HG03432 (cell line): Measurements from ENCODE around the gene KCNE4.
A peak's percentile ranks its signal among the peaks of the same experiment; 100 is the strongest.

Experiments used
- ATAC-seq: cut with Tn5 transposase; IDR thresholded peaks from one replicate; pipeline ENCODE4 v1.9.1; 2021; ENCODE audit warnings: mild to moderate bottlenecking, moderate library complexity; ENCODE audit not compliant: unreplicated experiment

The KCNE4 gene

GRCh38 chr2:223040527-223040926, 11.5 kb upstream of the KCNE4 start:
- no peak for ATAC-seq

- peak; percentile 57 for ATAC-seq
Observed at GRCh38 chr2:223041527-223042109, 10.4 kb upstream of the KCNE4 start.

GRCh38 chr2:223042284-223042683, 9.7 kb upstream of the KCNE4 start:
- no peak for ATAC-seq

GRCh38 chr2:223042704-223043118, 9.3 kb upstream of the KCNE4 start:
- no peak for ATAC-seq

- no peak for ATAC-seq
Observed at GRCh38 chr2:223043164-223043941, 8.6 kb upstream of the KCNE4 start.

DNA sequence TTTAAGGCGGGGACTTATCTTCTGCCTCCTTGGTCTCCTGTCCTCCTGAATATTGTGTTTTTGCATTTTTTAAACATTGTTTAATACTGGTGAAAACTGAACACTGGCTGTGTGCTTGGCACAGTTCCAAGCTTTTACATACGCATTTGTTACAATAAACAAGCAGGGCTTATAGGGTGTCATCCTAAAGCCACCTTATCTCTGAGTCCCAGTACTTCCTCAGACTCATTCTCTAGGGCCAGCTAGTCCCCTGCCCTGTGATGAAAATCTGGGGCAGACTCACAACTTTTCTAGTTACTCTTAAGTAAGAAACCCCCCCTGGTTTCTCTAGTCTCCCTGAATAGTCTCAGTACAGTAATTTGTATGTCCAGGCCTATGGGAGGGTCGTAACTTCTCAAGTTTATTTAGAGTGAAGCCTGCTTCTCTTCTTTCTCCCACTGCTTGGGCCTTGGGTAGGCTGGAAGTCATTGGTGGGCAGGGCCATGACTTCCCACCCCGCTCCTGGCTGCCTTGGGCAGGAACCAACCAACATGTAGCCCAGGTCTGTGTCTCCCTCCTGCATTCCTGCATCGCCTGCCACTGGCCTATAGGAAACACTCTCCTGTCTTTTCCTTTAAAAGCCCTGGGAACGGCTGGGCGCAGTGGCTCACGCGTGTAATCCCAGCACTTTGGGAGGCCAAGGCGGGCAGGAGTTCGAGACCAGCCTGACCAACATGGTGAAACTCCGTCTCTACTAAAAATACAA, 7.7 kb upstream of the KCNE4 start:
- no peak for ATAC-seq

DNA sequence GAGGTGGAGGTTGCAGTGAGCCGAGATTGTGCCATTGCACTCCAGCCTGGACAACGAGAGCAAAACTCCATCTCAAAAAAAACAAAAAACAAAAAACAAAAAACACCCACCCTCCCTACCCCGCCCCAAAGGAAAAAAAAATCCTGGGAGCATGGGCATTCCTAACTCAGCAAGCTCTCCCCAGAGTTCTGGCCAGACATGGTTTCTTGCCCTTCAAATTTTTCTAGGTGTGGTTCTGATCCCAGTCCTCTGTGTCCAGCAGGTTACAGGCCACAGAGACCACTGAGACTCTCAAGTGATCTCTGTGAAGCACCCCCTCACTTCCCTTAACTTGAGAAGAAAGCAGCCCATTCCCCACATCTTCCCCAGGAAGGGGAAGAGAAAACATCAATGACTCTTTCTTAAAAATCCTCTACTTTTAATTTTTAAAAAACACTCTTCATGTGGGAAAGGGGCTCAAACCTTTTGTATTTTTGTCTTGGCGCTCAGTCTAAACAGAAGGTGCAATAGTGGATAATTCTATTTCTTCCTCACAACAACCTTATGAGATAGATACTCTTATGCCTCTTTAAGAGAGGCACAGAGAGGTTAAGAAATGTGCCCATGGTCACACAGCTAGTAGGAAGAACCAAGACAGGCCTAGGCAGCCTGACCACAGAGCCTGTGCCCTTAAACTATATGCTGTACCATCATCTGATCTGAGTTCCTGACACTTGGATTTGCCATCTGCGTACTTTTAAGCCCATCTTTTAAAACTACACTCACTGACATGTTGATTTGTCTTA, 6.9 kb upstream of the KCNE4 start:
- no peak for ATAC-seq

- ATAC-seq: no peak
Observed at GRCh38 chr2:223046470-223047040, 5.4 kb upstream of the KCNE4 start.

DNA sequence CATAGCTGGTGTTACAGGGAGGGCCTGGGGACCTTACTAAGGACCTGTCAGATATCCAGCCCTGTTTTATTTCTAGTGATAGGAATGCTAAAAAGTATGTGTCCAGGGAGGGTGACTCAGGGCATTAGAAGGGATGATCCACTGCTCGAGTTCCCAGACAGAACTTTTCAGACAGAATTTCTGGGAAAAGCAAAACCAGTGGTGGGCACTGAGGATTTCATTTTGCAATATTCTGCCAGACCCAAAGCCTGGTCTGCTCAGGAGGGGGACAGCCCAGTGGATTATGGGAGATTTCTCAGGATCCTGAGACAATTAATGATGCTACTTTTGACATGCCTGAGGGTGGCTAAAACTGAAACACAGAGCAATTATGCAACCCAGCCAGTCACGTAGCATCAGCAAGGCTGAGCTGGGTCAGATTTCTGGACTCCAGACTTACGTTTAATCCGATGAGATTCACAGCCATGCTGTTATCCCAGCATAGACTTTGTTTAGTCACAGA, 4.7 kb upstream of the KCNE4 start:
- ATAC-seq: peak; percentile 46

DNA sequence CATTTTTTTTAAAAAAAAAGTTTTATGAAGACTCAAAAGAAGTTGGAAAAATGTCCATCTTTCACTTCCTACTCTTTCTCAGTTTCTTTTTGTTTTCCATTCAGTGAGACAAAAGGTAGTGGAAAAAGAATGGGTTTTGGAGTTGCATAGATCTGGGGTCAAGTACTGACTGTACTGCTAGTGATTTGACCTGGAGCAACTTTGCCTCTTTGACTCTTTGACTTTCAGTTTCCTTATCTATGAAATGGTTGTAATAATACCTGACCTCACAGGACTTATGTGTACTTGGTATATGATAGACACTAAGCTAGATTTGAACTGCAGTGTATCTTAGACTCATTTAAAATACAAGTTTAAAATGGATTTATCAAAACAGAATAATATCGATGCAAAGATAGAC, 3.5 kb upstream of the KCNE4 start:
- peak; percentile 75 for ATAC-seq

GRCh38 chr2:223049356-223049755, 2.6 kb upstream of the KCNE4 start:
- ATAC-seq: no peak

- no peak for ATAC-seq
Observed at GRCh38 chr2:223050188-223050587, 1.8 kb upstream of the KCNE4 start.

- no peak for ATAC-seq
Observed at GRCh38 chr2:223050900-223051504, 988 bp upstream of the KCNE4 start.

- ATAC-seq: no peak
Observed at GRCh38 chr2:223052548-223053483, 826 bp downstream of the KCNE4 start.

DNA sequence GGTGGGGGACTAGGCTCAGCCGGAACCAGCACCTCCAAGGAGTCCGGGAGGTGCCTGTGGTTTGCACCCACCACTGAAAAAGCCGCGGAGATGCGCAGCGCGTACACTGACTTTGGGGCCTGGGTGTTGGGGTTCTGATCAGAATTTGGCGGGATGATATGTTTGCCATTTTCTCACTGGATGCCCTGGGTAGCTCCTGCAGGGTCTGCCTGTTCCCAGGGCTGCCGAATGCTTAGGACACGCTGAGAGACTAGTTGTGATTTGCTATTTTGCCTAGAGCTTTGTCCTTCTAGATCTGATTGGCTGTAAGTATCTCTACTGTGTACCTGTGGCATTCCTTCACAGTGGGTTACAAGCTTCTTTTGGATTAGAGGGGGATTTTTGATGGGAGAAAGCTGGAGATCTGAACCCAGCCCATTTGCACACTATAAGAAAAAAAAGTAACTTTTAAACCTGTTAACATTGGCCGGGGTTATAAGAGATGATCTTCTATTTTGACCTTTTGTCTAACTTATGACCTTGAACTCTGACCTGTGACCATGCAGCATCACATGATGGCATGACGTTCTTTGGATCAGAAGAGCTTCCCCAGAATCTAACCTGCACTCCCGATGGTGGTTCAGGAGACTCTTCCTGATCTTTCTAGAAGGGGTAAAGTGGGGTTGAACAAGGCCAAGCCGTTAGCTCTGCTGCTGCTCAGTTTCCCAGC, 1.6 kb downstream of the KCNE4 start:
- ATAC-seq: no peak

GRCh38 chr2:223054193-223054781, 2.3 kb downstream of the KCNE4 start:
- no peak for ATAC-seq

GRCh38 chr2:223055140-223055539, 3.1 kb downstream of the KCNE4 start:
- ATAC-seq: no peak

GRCh38 chr2:223055836-223056235, 3.8 kb downstream of the KCNE4 start:
- ATAC-seq: no peak
